SH-SY5Y (cell line): ENCODE results near the gene AGAP5.

Source experiments
- GATA2 ChIP-seq: IDR thresholded peaks from 2 replicates; pipeline ENCODE4 v1.6.1; 2011; ENCODE audit warnings: mild to moderate bottlenecking, low read depth, low read length
- GATA3 ChIP-seq: IDR thresholded peaks from 2 replicates; pipeline ENCODE4 v1.6.1; 2011; ENCODE audit warnings: low read depth, mild to moderate bottlenecking, low read length, moderate library complexity

GRCh38 chr10:73732426-73732825, 34.5 kb upstream of the AGAP5 start:
- no peak for TF ChIP-seq GATA3
- no peak for TF ChIP-seq GATA2
